Measurements from ENCODE around the gene ANKRD65. TPM values are rescaled to one million over a fixed set of nuclear protein-coding genes. Genes with fewer than 3 reads are reported as not detected.

The ANKRD65 gene
- total RNA-seq, 1 donor from 2014 or later = 0.64 TPM

- peak overlapping the region; percentile 47 for H3K27ac Mint-ChIP-seq (ENCODE audit: unreplicated experiment)
- Histone ChIP-seq H3K36me3 (ENCODE audit: insufficient read depth, low read length) (peaks cover 3% of the 10 kb centered on the region), H3K27me3 (ENCODE audit: insufficient read depth, low read length) (no peaks in the 10 kb centered on the region), H3K4me1 (ENCODE audit: insufficient read depth, low read length) (peaks cover 18% of the 10 kb centered on the region), H3K4me2 (ENCODE audit: low read length) (peak overlapping the region; percentile 91), H4K20me1 (ENCODE audit: insufficient read depth, low read length) (peaks cover 26% of the 10 kb centered on the region), H3K79me2 (ENCODE audit: insufficient read depth, low read length) (peaks cover 34% of the 10 kb centered on the region), H3K27ac (ENCODE audit: low read depth, low read length) (no peak overlapping the region), H2AFZ (ENCODE audit: low read depth, low read length) (no peak overlapping the region), H3K4me3 (ENCODE audit: insufficient read depth, low read depth, low read length) (peak overlapping the region; percentile 78), H3K9me3 (ENCODE audit: insufficient read depth, low read depth, low read length) (no peaks in the 10 kb centered on the region), H3K9ac (ENCODE audit: low read length) (peak overlapping the region; percentile 94)
- peak overlapping the region; percentile 86 for H3K4me3 Mint-ChIP-seq (ENCODE audit: unreplicated experiment)
- TF ChIP-seq CTCF (IDR thresholded peaks at IDR 0.05; ENCODE audit: insufficient read depth, low read depth, low read length) (no peak), EZH2 (IDR thresholded peaks at IDR 0.05; ENCODE audit: insufficient read depth, low read length) (no peak)
- DNase-seq (ENCODE audit: low read depth) = no peak
- no peaks in the 10 kb centered on the region for H3K27me3 Mint-ChIP-seq (ENCODE audit: low read depth, unreplicated experiment)
- FAIRE-seq = no peak
- H3K36me3 Mint-ChIP-seq (ENCODE audit: low read depth, unreplicated experiment) = peaks cover 2% of the 10 kb centered on the region
- peaks cover 10% of the 10 kb centered on the region for H3K4me1 Mint-ChIP-seq (ENCODE audit: low read depth, unreplicated experiment)
- no peaks in the 10 kb centered on the region for H3K9me3 Mint-ChIP-seq (ENCODE audit: unreplicated experiment)
Measured at GRCh38 chr1:1373051-1373814, 47.8 kb downstream of the ANKRD65 start.

- peak; percentile 65 for TF ChIP-seq CTCF (IDR thresholded peaks at IDR 0.05; ENCODE audit: insufficient read depth, low read depth, low read length)
- TF ChIP-seq EZH2 (IDR thresholded peaks at IDR 0.05; ENCODE audit: insufficient read depth, low read length) = no peak
- DNase-seq (ENCODE audit: low read depth) = no peak
Measured at GRCh38 chr1:1371746-1372711, 49.0 kb downstream of the ANKRD65 start.

More at GRCh38 chr1:1371746-1372711, 49.0 kb downstream of the ANKRD65 start:
- Histone ChIP-seq H3K27ac (ENCODE audit: low read depth, low read length) (no peak overlapping the region), H4K20me1 (ENCODE audit: insufficient read depth, low read length) (peaks cover 26% of the 10 kb centered on the region), H3K4me3 (ENCODE audit: insufficient read depth, low read depth, low read length) (no peak overlapping the region), H3K4me2 (ENCODE audit: low read length) (no peak overlapping the region), H3K4me1 (ENCODE audit: insufficient read depth, low read length) (peaks cover 18% of the 10 kb centered on the region), H3K36me3 (ENCODE audit: insufficient read depth, low read length) (peaks cover 3% of the 10 kb centered on the region), H3K9ac (ENCODE audit: low read length) (no peak overlapping the region), H3K9me3 (ENCODE audit: insufficient read depth, low read depth, low read length) (peaks cover 4% of the 10 kb centered on the region), H3K79me2 (ENCODE audit: insufficient read depth, low read length) (peaks cover 34% of the 10 kb centered on the region), H2AFZ (ENCODE audit: low read depth, low read length) (no peak overlapping the region), H3K27me3 (ENCODE audit: insufficient read depth, low read length) (no peaks in the 10 kb centered on the region)
- Mint-ChIP-seq H3K36me3 (ENCODE audit: low read depth, unreplicated experiment) (peaks cover 2% of the 10 kb centered on the region), H3K9me3 (ENCODE audit: unreplicated experiment) (no peaks in the 10 kb centered on the region), H3K4me1 (ENCODE audit: low read depth, unreplicated experiment) (peaks cover 10% of the 10 kb centered on the region), H3K4me3 (ENCODE audit: unreplicated experiment) (no peak overlapping the region), H3K27ac (ENCODE audit: unreplicated experiment) (no peak overlapping the region), H3K27me3 (ENCODE audit: low read depth, unreplicated experiment) (no peaks in the 10 kb centered on the region)
- FAIRE-seq = no peak

Measured in astrocyte (in vitro differentiated cells and primary cell).